HEK293 (cell line): ENCODE measurements around the gene UGT1A10.

Experiments
- CTCF ChIP-seq: fragments of 450-650 bp; formaldehyde crosslinking; IDR thresholded peaks from 2 replicates; pipeline ENCODE4 v1.5.1; 2016; ENCODE audit warnings: missing biosample characterization, missing genetic modification characterization
- FEZF1 ChIP-seq: fragments of 450-650 bp; formaldehyde crosslinking; IDR thresholded peaks from 2 replicates; pipeline ENCODE4 v1.5.1; 2016; ENCODE audit warnings: missing biosample characterization, missing genetic modification characterization
- SP2 ChIP-seq: fragments of 450-650 bp; formaldehyde crosslinking; IDR thresholded peaks from 2 replicates; pipeline ENCODE4 v1.5.1; 2016; ENCODE audit warnings: missing biosample characterization, missing genetic modification characterization
- ZFP69B ChIP-seq: fragments of 450-650 bp; formaldehyde crosslinking; IDR thresholded peaks from 2 replicates; pipeline ENCODE4 v1.5.1; 2016; ENCODE audit warnings: missing biosample characterization, missing genetic modification characterization
- ZNF274 ChIP-seq, 2 experiments: fragments of 200-500 bp in 1 of 2; fragments of 450-650 bp in 1 of 2; sonication (Bioruptor generic) in 1 of 2; formaldehyde crosslinking in 1 of 2; IDR thresholded peaks; 2 replicates each; pipeline versions ENCODE4 v1.5.1 to v1.6.1; 2014 to 2016; ENCODE audit warnings: borderline replicate concordance in 1 of 2, inconsistent platforms in 1 of 2, low read length in 1 of 2, missing biosample characterization in 1 of 2, missing genetic modification characterization in 1 of 2
- ZNF404 ChIP-seq: fragments of 450-650 bp; formaldehyde crosslinking; IDR thresholded peaks from 2 replicates; pipeline ENCODE4 v1.5.1; 2017; ENCODE audit warnings: missing biosample characterization, missing genetic modification characterization
- ZNF692 ChIP-seq: fragments of 450-650 bp; formaldehyde crosslinking; IDR thresholded peaks from 2 replicates; pipeline ENCODE4 v1.5.1; 2016; ENCODE audit warnings: missing biosample characterization, missing genetic modification characterization

- TF ChIP-seq SP2 (tag by site-specific recombination) (no peak), ZNF692 (no peak), ZFP69B (tag by site-specific recombination) (no peak), FEZF1 (tag by site-specific recombination) (no peak), CTCF (tag by site-specific recombination) (no peak), ZNF274 (IDR thresholded peaks at IDR 0.05; ENCODE audit: low read length) (no peak), ZNF274 (tag by site-specific recombination; IDR thresholded peaks at IDR 0.05; ENCODE audit: borderline replicate concordance) (no peak), ZNF404 (tag by site-specific recombination) (no peak)
These were observed 22.4 kb downstream of the UGT1A10 start for GRCh38 chr2:233658610-233659009.
